B cell (primary cell): Measurements from ENCODE around the gene TMEM94. TPM values are rescaled to one million over a fixed set of nuclear protein-coding genes. Genes with fewer than 3 reads are reported as not detected.

Experiments used
- ATAC-seq: fragments of 200-7000 bp; cut with Tn5 transposase; one replicate; pipeline ENCODE4 v1.10.0; 2021; ENCODE audit warnings: low read depth, mild to moderate bottlenecking, moderate number of reproducible peaks, moderate library complexity
- CTCF ChIA-PET: fragments of 350-600 bp; sonication (Branson Sonifier 250); formaldehyde crosslinking; loops from one replicate; lab custom pipeline; 2021; ENCODE audit warnings: antibody characterized with exemption, inconsistent platforms; lab: Charles Lee
- POLR2A ChIA-PET: fragments of 350-600 bp; sonication (Branson Sonifier 250); formaldehyde crosslinking; loops from one replicate; lab custom pipeline; 2021; ENCODE audit warnings: antibody characterized with exemption; lab: Charles Lee
- DNase-seq: peaks from one replicate; pipeline ENCODE4 v3.0.0; 2013
- H2AFZ ChIP-seq: 2 replicates; pipeline ENCODE4 v1.6.1; 2012; ENCODE audit warnings: mild to moderate bottlenecking, low read depth, low read length; ENCODE audit not compliant: insufficient read depth, poor library complexity, severe bottlenecking
- H3K27ac ChIP-seq, 2 donors: 1 replicate in 1 of 2; 2 replicates in 1 of 2; pipeline ENCODE4 v1.5.1; 2012 to 2013; ENCODE audit warnings: low read length in 2 of 2, mild to moderate bottlenecking in 2 of 2, moderate library complexity in 1 of 2
- H3K27me3 ChIP-seq, 4 experiments: fragments of 200-600 bp in 1 of 4; sonication (generic) in 1 of 4; replicated peaks in 1 of 4; 1 replicate in 2 of 4; 2 replicates in 2 of 4; pipeline versions ENCODE4 v1.6.1 to v1.7.0; 2013 to 2016; ENCODE audit warnings: low read length in 3 of 4, mild to moderate bottlenecking in 2 of 4, mixed read lengths in 1 of 4, moderate library complexity in 1 of 4; ENCODE audit not compliant: insufficient read depth in 4 of 4, control insufficient read depth in 3 of 4; ENCODE audit errors: control extremely low read depth in 1 of 4
- H3K36me3 ChIP-seq, 2 experiments: replicated peaks in 1 of 2; 1 replicate in 1 of 2; 2 replicates in 1 of 2; pipeline versions ENCODE4 v1.6.1 to v1.7.1; 2013; ENCODE audit warnings: low read length in 1 of 2; ENCODE audit not compliant: insufficient read depth in 2 of 2, control insufficient read depth in 1 of 2; ENCODE audit errors: control extremely low read depth in 1 of 2, extremely low read depth in 1 of 2
- H3K4me1 ChIP-seq, 2 donors: fragments of 200-600 bp in 1 of 2; sonication (generic) in 1 of 2; 1 replicate in 1 of 2; 2 replicates in 1 of 2; pipeline versions ENCODE4 v1.5.1 to v1.6.1; 2013 to 2017; ENCODE audit warnings: low read length in 2 of 2; ENCODE audit not compliant: control insufficient read depth in 2 of 2, insufficient read depth in 2 of 2
- H3K4me2 ChIP-seq: replicated peaks from 2 replicates; pipeline ENCODE3; 2012; ENCODE audit warnings: mild to moderate bottlenecking, low read depth, low read length; ENCODE audit not compliant: poor library complexity, severe bottlenecking
- H3K4me3 ChIP-seq, 5 experiments: fragments of 200-600 bp in 1 of 5; sonication (generic) in 1 of 5; 1 replicate in 3 of 5; 2 replicates in 2 of 5; pipeline versions ENCODE4 v1.5.1 to v1.7.0; 2011 to 2016; ENCODE audit warnings: low read length in 4 of 5, mild to moderate bottlenecking in 4 of 5, low read depth in 2 of 5, control low read depth in 1 of 5, moderate library complexity in 1 of 5; ENCODE audit not compliant: insufficient read depth in 1 of 5; ENCODE audit errors: control extremely low read depth in 1 of 5, extremely low read depth in 1 of 5
- H3K79me2 ChIP-seq: fragments of 200-600 bp; sonication (generic); one replicate; pipeline ENCODE4 v1.6.0; 2016; ENCODE audit warnings: low read length; ENCODE audit not compliant: control insufficient read depth, insufficient read depth
- H3K9ac ChIP-seq: fragments of 200-600 bp; sonication (generic); 2 replicates; pipeline ENCODE4 v1.6.1; 2017; ENCODE audit warnings: mild to moderate bottlenecking, low read length, moderate library complexity
- H3K9me3 ChIP-seq, 3 donors: one replicate each; pipeline versions ENCODE4 v1.6.1 to v1.7.1; 2013; ENCODE audit warnings: low read length in 2 of 3; ENCODE audit not compliant: control insufficient read depth in 2 of 3, insufficient read depth in 1 of 3; ENCODE audit errors: control extremely low read depth in 1 of 3
- H4K20me1 ChIP-seq: 2 replicates; pipeline ENCODE4 v1.6.0; 2012; ENCODE audit warnings: mild to moderate bottlenecking, low read length; ENCODE audit not compliant: insufficient read depth, control insufficient read depth, poor library complexity, severe bottlenecking
- H3K27ac Mint-ChIP-seq: one replicate; pipeline ENCODE4 v1.8.0; 2021; ENCODE audit warnings: mixed read lengths
- H3K27me3 Mint-ChIP-seq: one replicate; pipeline ENCODE4 v1.8.0; 2021; ENCODE audit warnings: mixed read lengths
- H3K4me1 Mint-ChIP-seq: one replicate; pipeline ENCODE4 v1.8.0; 2021; ENCODE audit warnings: mixed read lengths
- H3K4me3 Mint-ChIP-seq: one replicate; pipeline ENCODE4 v1.8.0; 2021; ENCODE audit warnings: mixed read lengths
- H3K9me3 Mint-ChIP-seq: one replicate; pipeline ENCODE4 v1.8.0; 2022; ENCODE audit warnings: mixed read lengths; ENCODE audit not compliant: insufficient read depth
- CTCF ChIP-seq: fragments of 200-600 bp; IDR thresholded peaks from one replicate; pipeline ENCODE4 v1.8.0; 2022; ENCODE audit warnings: antibody characterized with exemption, mild to moderate bottlenecking
- EZH2 ChIP-seq: IDR thresholded peaks from 2 replicates; pipeline ENCODE4 v1.6.1; 2012; ENCODE audit warnings: borderline replicate concordance, low read depth, mild to moderate bottlenecking, moderate library complexity, low read length; ENCODE audit not compliant: insufficient read depth, poor library complexity, severe bottlenecking
- WGBS: methylation state at CpG from one replicate; pipeline ENCODE4 v1.1.5; 2013; ENCODE audit warnings: missing lambda C conversion rate; ENCODE audit not compliant: insufficient coverage; 5-methylcytosine and 5-hydroxymethylcytosine counted together
- intact Hi-C: fragments of 100-400 bp; cut with micrococcal nuclease; formaldehyde crosslinking; loops from one replicate; pipeline ENCODE4 v1.10.0; 2022
- polyA plus RNA-seq: library from polyadenylated mRNA; depleted of rRNA; stranded (reverse); fragments of >200 nt; gene quantifications from 2 replicates; pipeline ENCODE4 v1.2.3, GENCODE V29; 2012
- total RNA-seq, 2 donors: library from RNA; stranded (reverse); fragments of 120-200 nt in 1 of 2; gene quantifications; 1 replicate in 1 of 2; 2 replicates in 1 of 2; pipeline versions ENCODE4 v1.2.3 to v1.2.4, GENCODE V29; 2013 to 2022

The TMEM94 gene
- total and polyA plus RNA-seq, 2 donors (not counting 1 experiment from before 2014, with no cell fraction given) = 139 to 158 TPM

DNA sequence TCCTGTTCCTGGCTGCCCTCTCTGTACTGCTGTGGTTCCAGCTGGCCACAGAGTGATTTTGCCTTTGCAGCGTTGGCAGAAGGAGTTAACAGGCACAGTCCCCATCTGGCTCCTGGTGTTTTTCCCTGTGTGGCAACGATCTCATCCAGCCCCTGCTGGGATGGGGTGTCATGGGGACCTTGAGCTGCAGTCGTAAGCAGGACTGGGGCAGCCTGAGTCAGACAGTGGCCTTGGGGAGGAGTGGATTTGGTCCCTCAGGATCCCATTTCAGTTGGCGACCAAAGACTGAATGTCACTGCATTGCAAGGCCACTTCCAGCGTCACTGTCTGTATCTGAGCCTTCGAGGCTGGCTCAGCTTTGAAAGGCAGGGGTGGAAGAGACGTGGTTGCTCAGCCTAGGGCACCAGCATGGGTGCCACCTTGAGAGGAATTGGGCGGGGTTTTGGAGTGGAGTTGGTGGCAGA is 11.9 kb downstream of the TMEM94 start:
- intact Hi-C loops = no loop called here
- peaks cover 0 to 16% of the 10 kb centered on the region in 2 experiments for H3K36me3 ChIP-seq
- 98% methylated on average over 8 of the region's 8 CpGs for WGBS
- no peaks in the 10 kb centered on the region for H3K27me3 ChIP-seq
- no peak overlapping the region for H3K27ac ChIP-seq
- no peak for TF ChIP-seq CTCF
- TF ChIP-seq EZH2 = no peak
- ATAC-seq (no peak), DNase-seq (no peak)
- H3K9me3 ChIP-seq = no peaks in the 10 kb centered on the region
- Mint-ChIP-seq H3K27ac (no peak overlapping the region), H3K4me3 (no peak overlapping the region), H3K9me3 (no peaks in the 10 kb centered on the region), H3K27me3 (no peaks in the 10 kb centered on the region), H3K4me1 (peaks cover 4% of the 10 kb centered on the region)
- H3K4me3 ChIP-seq = no peak overlapping the region
- H3K4me1 ChIP-seq = no peaks in the 10 kb centered on the region
- H3K4me2 ChIP-seq = no peak overlapping the region
- H2AFZ ChIP-seq = no peak overlapping the region
- H4K20me1 ChIP-seq = peaks cover 13% of the 10 kb centered on the region
- ChIA-PET POLR2A (no interaction called here), CTCF (no interaction called here)
- peaks cover 68% of the 10 kb centered on the region for H3K79me2 ChIP-seq
- no peak overlapping the region for H3K9ac ChIP-seq

GRCh38 chr17:75468779-75469373 is 12.4 kb downstream of the TMEM94 start:
- H3K9me3 Mint-ChIP-seq = no peaks in the 10 kb centered on the region
- WGBS = 95% methylated on average over 12 of the region's 13 CpGs
- H3K4me3 Mint-ChIP-seq = no peak overlapping the region
- no peaks in the 10 kb centered on the region for H3K27me3 Mint-ChIP-seq
- H3K27ac Mint-ChIP-seq = no peak overlapping the region
- no peak overlapping the region for H3K27ac ChIP-seq
- H3K79me2 ChIP-seq = peaks cover 67% of the 10 kb centered on the region
- no peaks in the 10 kb centered on the region for H3K27me3 ChIP-seq
- DNase-seq (no peak), ATAC-seq (no peak)
- H3K4me2 ChIP-seq = no peak overlapping the region
- H2AFZ ChIP-seq = no peak overlapping the region
- ChIA-PET POLR2A (no interaction called here), CTCF (no interaction called here)
- peaks cover 13% of the 10 kb centered on the region for H4K20me1 ChIP-seq
- intact Hi-C loops = no loop called here
- no peak overlapping the region for H3K4me3 ChIP-seq
- peaks cover 0 to 19% of the 10 kb centered on the region in 2 experiments for H3K36me3 ChIP-seq
- no peaks in the 10 kb centered on the region for H3K4me1 ChIP-seq
- H3K9me3 ChIP-seq = no peaks in the 10 kb centered on the region
- H3K9ac ChIP-seq = no peak overlapping the region
- TF ChIP-seq CTCF (no peak), EZH2 (no peak)
- H3K4me1 Mint-ChIP-seq = peaks cover 3% of the 10 kb centered on the region
